Adrenal gland (tissue), 5 donors: Measurements from ENCODE around the gene DLGAP4.

Source experiments
- CTCF ChIP-seq, 6 experiments: fragments of 450-650 bp in 4 of 6; fragments of 200-600 bp in 2 of 6; sonication (generic) in 1 of 6; IDR thresholded peaks; 1 replicate in 5 of 6; 2 replicates in 1 of 6; pipeline versions ENCODE4 v1.5.1 to v1.8.0; 2016 to 2021; ENCODE audit warnings: antibody characterized with exemption in 6 of 6, mild to moderate bottlenecking in 2 of 6, moderate library complexity in 1 of 6
- POLR2A ChIP-seq, 2 donors: fragments of 450-650 bp; IDR thresholded peaks; one replicate each; pipeline ENCODE4 v1.6.1; 2017; ENCODE audit warnings: antibody characterized with exemption in 2 of 2, mild to moderate bottlenecking in 2 of 2, moderate library complexity in 1 of 2
- donor health status: DM: no; HTN: no; CAD: no.

GRCh38 chr20:36267605-36268381, 38.3 kb upstream of the DLGAP4 start:
- TF ChIP-seq CTCF (IDR thresholded peaks at IDR 0.05) = no peak
- no peak for TF ChIP-seq POLR2A (IDR thresholded peaks at IDR 0.05)
